ENCODE results near the gene LMO1.
A peak's percentile ranks its signal among the peaks of the same experiment; 100 is the strongest.

The LMO1 gene

GRCh38 chr11:8288166-8288772 lies 24.6 kb upstream of the LMO1 start:
- no peak for DNase-seq

DNA sequence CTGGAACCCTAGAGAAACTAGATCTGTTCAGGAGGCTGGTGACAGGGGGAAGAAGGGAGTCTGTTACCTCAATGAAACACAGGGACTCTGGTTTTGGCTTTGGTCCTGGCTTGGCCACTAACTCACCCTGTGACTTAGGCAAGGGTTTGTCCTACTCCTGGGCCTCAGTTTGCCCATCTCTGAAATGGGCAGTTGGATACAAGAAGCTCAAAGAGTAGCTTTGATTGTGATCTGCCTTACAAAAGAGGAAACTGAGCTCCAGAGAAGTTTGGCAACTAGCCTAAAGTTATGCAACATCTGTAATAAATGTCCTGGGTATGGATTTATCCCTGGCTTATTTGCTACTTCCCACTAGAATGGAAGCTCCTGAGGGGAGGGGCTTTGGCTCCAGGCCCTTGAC lies 24.0 kb upstream of the LMO1 start:
- DNase-seq: no peak

- DNase-seq: no peak
Observed at GRCh38 chr11:8287297-8287696, 23.6 kb upstream of the LMO1 start.

DNA sequence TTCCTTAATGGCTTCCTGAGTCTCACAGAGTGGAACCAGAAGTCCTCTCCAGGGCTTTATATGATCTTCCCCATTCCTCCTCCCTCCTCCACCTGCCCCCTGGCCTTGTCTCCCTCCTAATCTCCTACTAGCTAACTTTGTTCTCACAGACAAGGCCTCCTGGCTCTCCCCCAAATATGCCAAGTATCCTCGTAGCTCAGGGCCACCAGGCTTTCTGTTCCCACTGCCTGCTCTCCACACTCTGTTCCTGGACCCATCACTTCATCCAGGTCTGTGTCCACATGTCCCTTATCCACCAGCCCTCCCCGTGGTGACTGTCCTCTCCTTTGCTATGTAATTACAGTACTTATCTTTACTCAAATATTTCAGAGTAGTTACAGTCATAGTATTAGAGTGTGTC lies 23.2 kb upstream of the LMO1 start:
- no peak for DNase-seq

- no peak for DNase-seq
Observed at GRCh38 chr11:8285796-8286195, 22.1 kb upstream of the LMO1 start.

- DNase-seq: no peak
Observed at GRCh38 chr11:8285228-8285627, 21.6 kb upstream of the LMO1 start.

DNA sequence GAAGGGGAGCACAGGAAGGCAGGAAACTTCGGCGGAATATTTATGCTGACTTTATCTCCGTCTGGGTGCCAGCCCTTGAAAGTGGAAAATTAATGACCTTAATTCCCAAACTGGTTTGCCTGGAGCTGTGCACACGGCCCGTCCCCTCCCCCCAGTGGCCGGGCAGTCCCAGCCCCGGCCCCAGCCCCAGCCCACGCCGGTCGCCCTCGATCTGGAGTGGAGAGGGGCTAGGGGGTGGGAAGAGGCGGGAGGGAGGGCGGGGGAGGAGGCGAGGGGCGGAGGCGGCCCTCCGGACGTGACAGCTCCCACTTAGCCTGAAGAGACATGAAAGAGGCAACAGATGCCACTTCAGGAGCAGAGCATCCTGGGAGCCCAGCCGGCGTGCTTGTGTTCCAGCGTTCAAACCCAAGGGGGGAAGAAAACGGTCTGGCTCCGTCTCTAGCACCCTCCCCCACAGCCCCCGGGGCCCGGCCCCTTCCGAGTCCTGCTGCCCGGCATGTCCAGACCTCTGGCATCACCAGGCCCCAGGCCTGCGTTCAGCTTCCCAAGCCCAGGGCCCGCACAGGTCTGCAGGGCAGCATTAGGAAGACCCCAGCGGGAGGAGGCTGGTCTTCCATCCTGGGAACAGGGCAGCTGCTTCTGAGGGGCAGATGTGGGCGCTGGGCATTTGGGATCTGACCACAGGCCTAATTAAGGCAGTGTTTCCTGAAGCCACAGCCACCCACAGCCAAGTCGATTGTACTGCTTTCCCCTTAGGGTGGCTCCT lies 20.0 kb upstream of the LMO1 start:
- DNase-seq: no peak

DNA sequence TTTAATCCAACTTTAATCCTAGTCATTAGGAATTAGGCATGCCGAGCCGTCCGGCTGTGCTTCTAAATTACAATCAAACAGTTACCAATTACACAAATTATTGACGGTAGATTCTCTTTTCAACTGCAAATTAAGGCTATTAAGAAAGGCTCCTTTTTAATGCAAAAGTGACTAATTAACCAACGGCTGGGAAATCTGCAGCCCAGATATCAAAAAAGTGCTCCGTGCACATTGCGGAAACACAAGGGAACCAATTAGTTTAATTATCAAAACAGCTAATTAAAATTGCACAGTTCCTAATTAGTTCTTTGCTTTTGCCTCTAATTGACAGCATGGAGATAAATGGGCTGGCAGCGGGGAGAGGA lies 19.4 kb upstream of the LMO1 start:
- no peak for DNase-seq

- DNase-seq: no peak
Observed at GRCh38 chr11:8282631-8283030, 19.0 kb upstream of the LMO1 start.

DNA sequence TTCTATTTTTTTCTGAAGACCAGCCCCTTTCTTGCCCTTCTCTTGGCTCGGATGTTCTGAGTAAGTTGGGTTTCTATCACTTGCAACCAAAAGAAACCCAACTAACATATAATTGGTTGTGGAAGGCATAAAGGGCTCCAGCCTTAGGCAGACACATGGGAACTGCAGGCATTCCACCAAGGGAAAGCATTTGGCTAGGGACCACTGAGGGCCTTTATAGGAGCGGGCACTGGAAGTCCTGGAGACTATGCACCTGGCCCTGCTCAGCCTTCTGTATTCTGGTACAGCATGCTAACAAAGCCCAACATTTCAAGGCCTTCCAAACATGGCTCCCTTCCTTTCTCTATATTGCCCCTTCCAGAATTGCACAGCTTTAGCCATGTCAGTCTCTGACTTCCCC lies 17.6 kb upstream of the LMO1 start:
- no peak for DNase-seq

GRCh38 chr11:8277691-8278090 lies 14.0 kb upstream of the LMO1 start:
- no peak for DNase-seq

DNA sequence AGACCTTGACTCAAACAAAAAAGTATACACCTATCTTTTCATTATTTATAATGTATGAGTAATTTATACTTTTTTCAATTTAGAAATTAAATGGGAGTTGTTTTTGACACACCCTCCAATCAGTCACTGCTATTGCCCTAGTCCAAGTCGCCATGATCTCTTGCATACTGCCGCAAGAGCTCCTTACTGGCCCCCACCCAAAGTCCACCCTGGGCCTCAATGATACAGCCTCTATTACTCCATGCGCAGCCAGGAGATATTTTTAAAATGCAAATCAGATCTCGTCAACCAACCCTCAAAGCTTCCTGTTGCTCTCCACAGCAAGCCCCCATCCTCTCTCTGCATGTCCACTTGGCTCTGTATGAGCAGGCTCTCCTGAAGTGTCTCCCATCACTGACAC lies 12.8 kb upstream of the LMO1 start:
- DNase-seq: no peak

- DNase-seq: no peak
Observed at GRCh38 chr11:8273287-8273686, 9.6 kb upstream of the LMO1 start.

DNA sequence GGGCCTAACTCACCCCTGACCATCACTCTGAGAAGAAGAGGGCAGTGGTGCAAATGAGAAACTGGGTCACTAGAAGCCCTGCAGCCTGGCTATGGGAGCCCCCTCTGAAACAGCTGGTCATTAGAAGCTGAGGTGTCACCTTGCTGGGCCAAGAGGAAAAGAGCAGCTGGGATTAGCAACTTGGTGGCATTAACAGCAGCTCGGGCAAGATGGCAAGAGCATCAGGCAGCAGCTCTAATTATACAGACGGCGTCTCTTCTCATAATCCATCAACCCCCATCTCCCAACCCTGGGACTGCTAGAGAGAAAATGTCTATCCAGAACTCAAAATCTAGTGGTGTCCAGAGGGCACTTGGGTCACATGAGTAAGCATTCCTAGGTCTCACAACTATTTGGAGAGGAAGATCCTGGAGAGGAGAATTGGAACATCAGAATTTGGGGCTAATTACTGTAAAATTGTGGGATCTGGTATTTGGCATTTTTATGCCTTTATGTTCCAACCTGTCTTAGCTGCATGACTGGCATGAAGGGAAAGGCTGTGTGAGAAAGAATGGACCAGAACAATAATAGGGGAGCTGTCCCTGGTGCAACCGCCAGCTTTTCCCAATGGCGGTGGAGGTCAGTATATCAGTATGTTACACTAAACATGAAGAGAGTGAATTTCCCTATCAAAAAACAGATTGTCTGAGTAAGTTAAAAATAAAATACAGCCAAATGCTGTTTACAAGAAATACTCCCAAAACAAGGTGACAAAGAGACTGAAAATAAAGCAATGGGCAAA lies 7.6 kb upstream of the LMO1 start:
- no peak for DNase-seq

DNA sequence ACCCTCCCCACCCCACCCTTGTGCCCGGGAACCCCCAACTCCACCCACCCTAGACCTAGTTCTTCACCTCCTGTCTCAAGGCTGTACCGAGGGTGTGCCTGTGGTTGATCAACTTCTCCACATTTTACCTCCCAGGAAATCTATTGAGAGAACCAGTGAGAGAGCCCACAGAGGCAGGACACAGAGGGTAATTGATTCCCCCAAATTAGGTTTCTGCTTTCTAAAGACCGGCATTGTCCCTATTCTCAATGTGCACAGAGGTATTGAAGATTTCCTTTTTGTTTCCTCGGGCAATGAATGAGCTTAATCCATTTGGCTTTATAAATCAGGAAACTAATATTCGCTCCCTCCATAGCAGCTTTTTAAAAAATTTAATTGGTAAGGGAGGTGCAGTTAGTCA lies 6.0 kb upstream of the LMO1 start:
- DNase-seq: no peak

DNA sequence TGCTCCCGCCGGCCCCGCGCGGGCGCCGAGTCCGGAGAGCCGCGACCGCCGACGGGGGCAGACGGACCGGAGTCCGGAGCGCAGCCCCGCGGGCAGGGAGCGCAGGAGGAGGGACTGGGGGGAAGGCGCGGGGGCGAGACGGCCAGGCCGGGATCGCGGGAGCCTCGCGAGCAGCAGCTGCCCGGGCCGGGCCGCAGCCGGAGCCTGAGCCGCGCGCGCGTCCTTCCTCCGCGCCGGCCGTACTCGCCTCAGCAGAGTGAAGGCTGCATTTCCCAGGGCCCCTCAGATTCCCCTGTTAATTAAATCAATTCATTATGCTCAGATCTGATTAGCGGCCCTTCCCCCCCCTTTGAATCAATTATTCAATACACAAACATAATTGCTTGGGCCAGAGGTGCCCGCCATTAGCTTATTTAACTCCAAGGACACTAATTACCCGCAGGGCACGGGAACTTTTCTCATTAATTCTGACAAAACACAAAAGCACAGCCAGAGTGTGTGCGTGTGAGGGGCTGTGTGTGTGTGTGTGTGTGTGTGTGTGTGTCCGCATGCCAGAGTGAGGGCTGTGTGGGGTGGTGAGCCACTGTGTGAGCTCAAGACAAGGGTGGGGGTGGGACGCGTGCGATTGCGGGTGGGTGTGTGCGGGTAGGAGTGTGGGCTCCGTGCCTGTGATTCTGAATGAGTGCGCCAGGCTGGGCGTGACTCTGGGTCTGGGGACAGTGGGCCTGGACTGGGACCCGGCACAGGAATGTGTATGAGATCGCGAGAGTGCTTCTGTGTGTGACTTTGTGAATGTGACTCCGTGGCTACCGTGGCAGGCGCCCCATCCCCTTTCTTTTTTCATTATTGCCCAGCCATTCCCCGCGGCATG lies 5.1 kb upstream of the LMO1 start:
- DNase-seq: no peak

DNA sequence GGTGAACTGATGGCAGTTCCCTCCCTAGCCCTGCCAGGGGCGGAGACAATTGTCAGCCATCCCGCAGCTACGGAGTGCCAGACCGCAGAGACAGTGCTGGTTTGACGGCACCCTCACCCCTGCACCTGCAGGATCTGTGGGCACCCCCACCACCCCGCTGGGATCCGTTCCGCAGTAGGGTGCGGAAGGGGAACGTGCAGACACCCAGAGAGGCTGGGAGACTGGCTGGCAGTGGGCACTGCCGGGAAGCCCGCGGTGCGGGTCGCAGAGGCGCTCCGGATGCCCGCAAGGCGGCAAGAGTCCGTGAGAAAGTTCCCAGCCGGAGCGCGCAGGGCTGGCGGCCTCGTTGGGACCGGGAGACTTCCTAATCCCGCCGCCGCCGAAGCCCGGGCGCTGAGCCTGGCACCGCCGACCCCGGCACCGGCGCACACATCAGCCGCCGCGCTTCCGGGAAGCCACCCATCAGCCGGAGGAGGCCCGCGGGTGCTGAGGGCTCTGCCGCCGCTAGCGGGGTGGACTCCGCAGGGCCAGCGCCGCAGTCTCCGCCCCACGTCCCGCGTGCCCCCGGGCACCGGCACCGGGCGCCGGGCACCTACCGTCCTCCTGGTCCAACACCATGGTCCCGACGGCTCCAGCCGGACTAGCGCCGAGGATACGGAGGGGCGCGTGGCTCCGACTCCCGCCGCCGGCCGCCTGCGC lies 4.3 kb upstream of the LMO1 start:
- peak; percentile 19 for DNase-seq

- DNase-seq: no peak
Observed at GRCh38 chr11:8267280-8267679, 3.6 kb upstream of the LMO1 start.

- no peak for DNase-seq
Observed at GRCh38 chr11:8266246-8267241, 2.9 kb upstream of the LMO1 start.

DNA sequence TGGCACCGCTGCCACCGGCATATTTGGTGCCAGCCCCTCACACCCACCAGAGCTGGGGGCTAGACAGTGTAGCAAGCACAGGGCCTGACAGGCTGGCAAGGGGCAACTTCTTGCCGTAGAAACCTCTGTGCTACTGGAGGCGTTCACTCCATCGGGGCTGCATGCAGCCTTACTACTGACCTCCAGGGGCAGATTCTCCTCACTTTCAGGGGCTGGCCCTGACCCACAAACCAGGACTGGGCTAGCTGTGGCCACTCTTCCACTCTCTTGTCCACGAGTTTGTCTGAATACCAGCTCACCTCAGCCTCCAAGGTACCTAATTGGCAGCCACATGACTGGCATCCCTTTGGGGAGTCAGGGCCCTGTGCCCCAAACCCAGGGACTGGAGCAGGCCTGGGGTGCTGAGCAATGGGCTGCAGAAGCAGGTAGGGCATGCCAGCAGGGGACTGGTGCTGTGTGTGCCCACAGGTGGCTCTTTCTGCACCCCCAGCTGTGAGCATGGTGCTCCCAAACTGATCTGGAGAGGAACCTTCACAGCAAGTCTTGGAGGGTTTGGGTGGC lies 2.1 kb upstream of the LMO1 start:
- no peak for DNase-seq
